Endodermal cell (in vitro differentiated cells): ENCODE data around the gene MYO1H. TPM values are rescaled to one million over a fixed set of nuclear protein-coding genes. Genes with fewer than 3 reads are reported as not detected.

Source experiments
- DNase-seq: peaks from one replicate; pipeline ENCODE4 v3.0.0-alpha.2; 2017
- H3K27ac ChIP-seq: 2 replicates; pipeline ENCODE4 v1.5.1; 2013; ENCODE audit warnings: mild to moderate bottlenecking, low read depth, low read length, moderate library complexity
- H3K27me3 ChIP-seq: 2 replicates; pipeline ENCODE4 v1.6.1; 2013; ENCODE audit warnings: mild to moderate bottlenecking, low read length, moderate library complexity; ENCODE audit not compliant: insufficient read depth, control insufficient read depth, poor library complexity, severe bottlenecking
- H3K36me3 ChIP-seq: 2 replicates; pipeline ENCODE4 v1.7.0; 2013; ENCODE audit warnings: mild to moderate bottlenecking, low read length, moderate library complexity; ENCODE audit not compliant: control insufficient read depth, insufficient read depth
- H3K4me1 ChIP-seq: one replicate; pipeline ENCODE4 v1.7.0; 2013; ENCODE audit warnings: low read length; ENCODE audit not compliant: control insufficient read depth, insufficient read depth
- H3K4me3 ChIP-seq: 2 replicates; pipeline ENCODE4 v1.5.1; 2013; ENCODE audit warnings: mild to moderate bottlenecking, low read length, moderate library complexity
- H3K9ac ChIP-seq: 2 replicates; pipeline ENCODE4 v1.6.1; 2013; ENCODE audit warnings: mild to moderate bottlenecking, low read length, moderate library complexity; ENCODE audit not compliant: poor library complexity, severe bottlenecking; ENCODE audit errors: extremely low read depth
- H3K9me3 ChIP-seq: 2 replicates; pipeline ENCODE4 v1.6.1; 2013; ENCODE audit warnings: mild to moderate bottlenecking, low read length, moderate library complexity; ENCODE audit not compliant: control insufficient read depth
- H3K27ac Mint-ChIP-seq: 2 replicates; pipeline ENCODE4 v1.8.0; 2020; ENCODE audit warnings: mixed read lengths
- H3K27me3 Mint-ChIP-seq: 2 replicates; pipeline ENCODE4 v1.8.0; 2021; ENCODE audit warnings: mild to moderate bottlenecking, mixed read lengths; ENCODE audit not compliant: insufficient read depth
- H3K36me3 Mint-ChIP-seq: 2 replicates; pipeline ENCODE4 v1.8.0; 2020; ENCODE audit warnings: low read depth, mixed read lengths
- H3K4me1 Mint-ChIP-seq: 2 replicates; pipeline ENCODE4 v1.8.0; 2020; ENCODE audit warnings: mixed read lengths
- H3K4me3 Mint-ChIP-seq: 2 replicates; pipeline ENCODE4 v1.8.0; 2020; ENCODE audit warnings: mild to moderate bottlenecking, moderate library complexity, mixed read lengths
- H3K9me3 Mint-ChIP-seq: 2 replicates; pipeline ENCODE4 v1.8.0; 2020; ENCODE audit warnings: mild to moderate bottlenecking, mixed read lengths
- WGBS, 2 experiments: methylation state at CpG; one replicate each; pipeline versions ENCODE4 v1.1.5 to v1.1.7; 2013; ENCODE audit warnings: missing lambda C conversion rate in 2 of 2, mixed read lengths in 1 of 2; ENCODE audit not compliant: insufficient coverage in 1 of 2, insufficient read length in 1 of 2; 5-methylcytosine and 5-hydroxymethylcytosine counted together
- total RNA-seq, 2 donors: library from RNA; stranded (reverse); fragmentation: NEBNext Ultra II Directional in 1 of 2; extraction: Animal tissue kit (Norgen Biotek cat#: 25700) in 1 of 2; gene quantifications; 2 replicates in 1 of 2; 3 replicates in 1 of 2; pipeline ENCODE4 v1.2.1, GENCODE V29; 2021
- TF ChIP-seq, protein P1 (sequence below): fragments of 200-600 bp; sonication (generic); conservative IDR thresholded peaks from 2 replicates; pipeline ENCODE4 v1.5.0; 2021; ENCODE audit warnings: antibody characterized with exemption, mild to moderate bottlenecking

MYO1H gene
- total RNA-seq, 2 donors from 2014 or later: not detected

- WGBS, 2 experiments: 79 to 96% methylated on average over 5 to 8 of the region's 8 CpGs
- Histone ChIP-seq H3K4me1 (peaks cover 29% of the 10 kb centered on the region), H3K27ac (peak overlapping the region; percentile 97), H3K9me3 (no peaks in the 10 kb centered on the region), H3K4me3 (no peak overlapping the region), H3K36me3 (peaks cover 57% of the 10 kb centered on the region), H3K27me3 (no peaks in the 10 kb centered on the region), H3K9ac (no peak overlapping the region)
- H3K27ac Mint-ChIP-seq: peak overlapping the region; percentile 89
- H3K36me3 Mint-ChIP-seq: peaks cover 40% of the 10 kb centered on the region
- TF ChIP-seq, protein P1, sequence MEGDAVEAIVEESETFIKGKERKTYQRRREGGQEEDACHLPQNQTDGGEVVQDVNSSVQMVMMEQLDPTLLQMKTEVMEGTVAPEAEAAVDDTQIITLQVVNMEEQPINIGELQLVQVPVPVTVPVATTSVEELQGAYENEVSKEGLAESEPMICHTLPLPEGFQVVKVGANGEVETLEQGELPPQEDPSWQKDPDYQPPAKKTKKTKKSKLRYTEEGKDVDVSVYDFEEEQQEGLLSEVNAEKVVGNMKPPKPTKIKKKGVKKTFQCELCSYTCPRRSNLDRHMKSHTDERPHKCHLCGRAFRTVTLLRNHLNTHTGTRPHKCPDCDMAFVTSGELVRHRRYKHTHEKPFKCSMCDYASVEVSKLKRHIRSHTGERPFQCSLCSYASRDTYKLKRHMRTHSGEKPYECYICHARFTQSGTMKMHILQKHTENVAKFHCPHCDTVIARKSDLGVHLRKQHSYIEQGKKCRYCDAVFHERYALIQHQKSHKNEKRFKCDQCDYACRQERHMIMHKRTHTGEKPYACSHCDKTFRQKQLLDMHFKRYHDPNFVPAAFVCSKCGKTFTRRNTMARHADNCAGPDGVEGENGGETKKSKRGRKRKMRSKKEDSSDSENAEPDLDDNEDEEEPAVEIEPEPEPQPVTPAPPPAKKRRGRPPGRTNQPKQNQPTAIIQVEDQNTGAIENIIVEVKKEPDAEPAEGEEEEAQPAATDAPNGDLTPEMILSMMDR: no peak
- H3K4me1 Mint-ChIP-seq: peaks cover 66% of the 10 kb centered on the region
- H3K4me3 Mint-ChIP-seq: no peak overlapping the region
- no peak for DNase-seq
- H3K9me3 Mint-ChIP-seq: no peaks in the 10 kb centered on the region
- H3K27me3 Mint-ChIP-seq: no peaks in the 10 kb centered on the region
These were observed 113.5 kb downstream of the MYO1H start for GRCh38 chr12:109461049-109461845.

GRCh38 chr12:109461846-109462756 is 114.4 kb downstream of the MYO1H start:
- Histone ChIP-seq H3K9ac (no peak overlapping the region), H3K4me1 (peaks cover 29% of the 10 kb centered on the region), H3K9me3 (no peaks in the 10 kb centered on the region), H3K36me3 (peaks cover 57% of the 10 kb centered on the region), H3K4me3 (no peak overlapping the region), H3K27ac (peak overlapping the region; percentile 97), H3K27me3 (no peaks in the 10 kb centered on the region)
- H3K27ac Mint-ChIP-seq: peak overlapping the region; percentile 89
- WGBS, 2 experiments: 73 to 87% methylated on average over 6 to 13 of the region's 13 CpGs
- peak; percentile 64 for DNase-seq
- TF ChIP-seq, protein P1: no peak
- H3K36me3 Mint-ChIP-seq: peaks cover 38% of the 10 kb centered on the region
- no peak overlapping the region for H3K4me3 Mint-ChIP-seq
- no peaks in the 10 kb centered on the region for H3K9me3 Mint-ChIP-seq
- H3K4me1 Mint-ChIP-seq: peaks cover 66% of the 10 kb centered on the region
- H3K27me3 Mint-ChIP-seq: no peaks in the 10 kb centered on the region

GRCh38 chr12:109462868-109463692 is 115.4 kb downstream of the MYO1H start:
- Histone ChIP-seq H3K4me3 (no peak overlapping the region), H3K9ac (no peak overlapping the region), H3K36me3 (peaks cover 55% of the 10 kb centered on the region), H3K4me1 (peaks cover 30% of the 10 kb centered on the region), H3K9me3 (no peaks in the 10 kb centered on the region), H3K27ac (peak overlapping the region; percentile 97), H3K27me3 (no peaks in the 10 kb centered on the region)
- H3K27me3 Mint-ChIP-seq: no peaks in the 10 kb centered on the region
- TF ChIP-seq, protein P1: no peak
- peaks cover 35% of the 10 kb centered on the region for H3K36me3 Mint-ChIP-seq
- no peaks in the 10 kb centered on the region for H3K9me3 Mint-ChIP-seq
- peak overlapping the region; percentile 67 for H3K27ac Mint-ChIP-seq
- H3K4me3 Mint-ChIP-seq: no peak overlapping the region
- DNase-seq: peak; percentile 81
- peaks cover 66% of the 10 kb centered on the region for H3K4me1 Mint-ChIP-seq
- 32 to 46% methylated on average over 10 to 14 of the region's 14 CpGs for whole genome bisulfite sequencing, 2 experiments
